NB4 (cell line): ENCODE measurements around the gene CACNA1D.

Source experiments
- DNase-seq: peaks from one replicate; pipeline ENCODE4 v3.0.0; 2010; ENCODE audit warnings: low read depth
- H3K4me3 ChIP-seq: one replicate; pipeline ENCODE4 v1.5.1; 2011; ENCODE audit warnings: mild to moderate bottlenecking, low read depth, low read length, moderate library complexity
- CTCF ChIP-seq: IDR thresholded peaks from one replicate; pipeline ENCODE4 v1.5.1; 2012; ENCODE audit warnings: low read depth, low read length
- MYC ChIP-seq: IDR thresholded peaks from 2 replicates; pipeline ENCODE4 v1.6.1; 2011; ENCODE audit warnings: low read depth, low read length
- POLR2A ChIP-seq: IDR thresholded peaks from 2 replicates; pipeline ENCODE4 v1.6.1; 2011; ENCODE audit warnings: mild to moderate bottlenecking; ENCODE audit not compliant: insufficient read length; ENCODE audit errors: extremely low read depth
- TF ChIP-seq, protein P1 (sequence below): IDR thresholded peaks from 2 replicates; pipeline ENCODE4 v1.6.1; 2011; ENCODE audit warnings: low read depth, low read length

The CACNA1D gene

GRCh38 chr3:53807117-53807810 is 312.9 kb downstream of the CACNA1D start:
- H3K4me3 ChIP-seq: no peak overlapping the region
- no peak for DNase-seq
- TF ChIP-seq POLR2A (no peak), MYC (no peak), CTCF (no peak)
- TF ChIP-seq, protein P1, sequence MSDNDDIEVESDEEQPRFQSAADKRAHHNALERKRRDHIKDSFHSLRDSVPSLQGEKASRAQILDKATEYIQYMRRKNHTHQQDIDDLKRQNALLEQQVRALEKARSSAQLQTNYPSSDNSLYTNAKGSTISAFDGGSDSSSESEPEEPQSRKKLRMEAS: no peak

GRCh38 chr3:53808496-53808895 is 314.1 kb downstream of the CACNA1D start:
- TF ChIP-seq, protein P1: no peak
- TF ChIP-seq MYC: no peak
- TF ChIP-seq POLR2A: no peak
- TF ChIP-seq CTCF: no peak
- H3K4me3 ChIP-seq: no peak overlapping the region
- no peak for DNase-seq

DNA sequence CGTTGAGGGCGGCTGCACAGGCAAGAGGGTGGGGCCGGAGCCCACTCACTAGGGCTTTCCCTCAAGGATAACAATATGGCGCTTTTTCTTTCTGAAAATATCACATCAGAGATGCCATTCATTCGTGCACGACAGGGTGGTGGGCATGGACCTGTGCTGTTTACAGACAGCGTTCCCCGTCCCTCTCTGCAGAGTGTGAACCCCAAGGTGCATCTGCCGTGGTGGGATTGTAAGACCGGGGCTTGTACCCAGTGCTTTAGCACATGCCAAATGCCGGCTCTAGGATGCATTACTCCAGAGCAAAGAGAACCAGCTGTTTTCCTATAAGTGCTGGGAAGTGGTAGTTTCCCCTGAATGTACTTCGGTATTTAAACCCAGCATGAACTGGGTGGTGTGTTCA is 314.9 kb downstream of the CACNA1D start:
- no peak for DNase-seq
- no peak overlapping the region for H3K4me3 ChIP-seq
- TF ChIP-seq, protein P1: no peak
- no peak for TF ChIP-seq MYC
- TF ChIP-seq CTCF: no peak
- TF ChIP-seq POLR2A: no peak

DNA sequence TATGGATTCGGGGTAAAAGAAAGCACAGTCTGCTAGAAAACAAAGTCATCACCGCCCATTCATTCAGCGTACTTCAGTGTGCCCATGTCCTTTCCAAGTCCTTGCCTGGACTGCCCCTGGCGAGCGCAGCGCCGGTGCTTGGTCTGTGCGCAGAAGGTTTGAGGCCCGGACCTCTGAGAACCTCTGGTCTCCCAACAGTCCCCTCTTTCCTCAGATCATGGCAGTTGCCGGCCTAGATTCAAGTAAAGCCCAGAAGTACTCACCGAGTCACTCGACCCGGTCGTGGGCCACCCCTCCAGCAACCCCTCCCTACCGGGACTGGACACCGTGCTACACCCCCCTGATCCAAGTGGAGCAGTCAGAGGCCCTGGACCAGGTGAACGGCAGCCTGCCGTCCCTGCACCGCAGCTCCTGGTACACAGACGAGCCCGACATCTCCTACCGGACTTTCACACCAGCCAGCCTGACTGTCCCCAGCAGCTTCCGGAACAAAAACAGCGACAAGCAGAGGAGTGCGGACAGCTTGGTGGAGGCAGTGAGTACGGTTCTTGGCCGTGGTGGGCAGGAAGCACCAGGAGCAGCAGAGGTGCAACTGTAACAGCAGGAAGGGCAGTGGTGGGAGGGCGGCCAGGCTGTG is 315.5 kb downstream of the CACNA1D start:
- TF ChIP-seq CTCF (no peak), POLR2A (no peak), MYC (no peak)
- TF ChIP-seq, protein P1: no peak
- DNase-seq: no peak
- H3K4me3 ChIP-seq: no peak overlapping the region

DNA sequence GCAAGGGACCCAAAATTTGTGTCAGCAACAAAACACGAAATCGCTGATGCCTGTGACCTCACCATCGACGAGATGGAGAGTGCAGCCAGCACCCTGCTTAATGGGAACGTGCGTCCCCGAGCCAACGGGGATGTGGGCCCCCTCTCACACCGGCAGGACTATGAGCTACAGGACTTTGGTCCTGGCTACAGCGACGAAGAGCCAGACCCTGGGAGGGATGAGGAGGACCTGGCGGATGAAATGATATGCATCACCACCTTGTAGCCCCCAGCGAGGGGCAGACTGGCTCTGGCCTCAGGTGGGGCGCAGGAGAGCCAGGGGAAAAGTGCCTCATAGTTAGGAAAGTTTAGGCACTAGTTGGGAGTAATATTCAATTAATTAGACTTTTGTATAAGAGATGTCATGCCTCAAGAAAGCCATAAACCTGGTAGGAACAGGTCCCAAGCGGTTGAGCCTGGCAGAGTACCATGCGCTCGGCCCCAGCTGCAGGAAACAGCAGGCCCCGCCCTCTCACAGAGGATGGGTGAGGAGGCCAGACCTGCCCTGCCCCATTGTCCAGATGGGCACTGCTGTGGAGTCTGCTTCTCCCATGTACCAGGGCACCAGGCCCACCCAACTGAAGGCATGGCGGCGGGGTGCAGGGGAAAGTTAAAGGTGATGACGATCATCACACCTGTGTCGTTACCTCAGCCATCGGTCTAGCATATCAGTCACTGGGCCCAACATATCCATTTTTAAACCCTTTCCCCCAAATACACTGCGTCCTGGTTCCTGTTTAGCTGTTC is 316.9 kb downstream of the CACNA1D start:
- TF ChIP-seq CTCF (no peak), MYC (no peak), POLR2A (no peak)
- TF ChIP-seq, protein P1: no peak
- no peak for DNase-seq
- H3K4me3 ChIP-seq: no peak overlapping the region
